ENCODE measurements around the gene ITGB5. TPM values are rescaled to one million over a fixed set of nuclear protein-coding genes. Genes with fewer than 3 reads are reported as not detected.

ITGB5 gene
- total and polyA plus RNA-seq, 5 experiments from 2014 or later, result 0.27 to 2.8 (median 0.94) TPM; not detected in 1

DNA sequence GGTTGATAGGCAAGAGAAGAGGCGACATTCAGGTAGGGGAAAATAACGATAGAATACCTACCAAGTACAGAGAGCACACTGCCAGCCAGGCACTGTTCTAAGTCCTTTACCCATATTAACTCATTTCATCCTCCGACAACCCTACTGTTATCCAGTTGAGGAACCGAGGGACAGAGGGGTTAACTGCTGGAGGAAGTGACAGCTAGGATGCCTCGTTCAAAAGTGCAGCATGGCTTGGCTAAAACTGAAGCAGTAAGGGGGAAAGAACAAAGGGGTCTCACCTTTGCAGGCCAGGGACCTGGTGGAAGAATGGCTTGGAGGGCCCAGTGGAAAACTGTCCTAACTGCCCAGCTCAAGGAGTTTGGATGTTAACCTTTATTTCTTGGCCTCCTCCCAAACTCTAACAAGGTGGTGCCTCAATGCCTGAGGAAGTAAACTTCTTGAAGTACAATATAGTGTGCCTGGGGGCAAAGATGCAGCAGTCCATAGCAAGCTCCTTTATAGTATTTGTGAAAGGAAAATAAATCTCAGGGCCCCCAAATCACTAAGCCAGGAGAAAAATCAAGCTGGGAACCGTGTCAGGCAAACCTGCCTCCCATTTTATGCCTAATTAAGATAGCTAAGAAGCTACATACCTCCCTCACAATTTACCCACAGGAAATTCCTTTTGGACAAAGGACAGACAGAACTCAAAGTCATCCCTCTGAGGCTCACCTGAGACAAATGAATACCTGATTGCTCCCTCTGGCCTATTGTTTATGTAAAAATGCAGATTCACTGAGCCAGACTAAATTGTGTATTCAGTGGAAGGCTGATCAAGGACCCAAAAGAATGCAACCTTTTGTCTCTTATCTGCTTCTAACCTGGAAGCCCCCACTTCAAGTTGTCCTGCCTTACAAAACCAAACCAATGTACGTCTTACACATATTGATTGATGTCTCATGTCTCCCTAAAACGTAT is 1.6 kb upstream of the ITGB5 start:
- POLR2A ChIA-PET, result no interaction called here
- peaks cover 0 to 5% (median 0%) of the 10 kb centered on the region in 3 donors for H3K36me3 Mint-ChIP-seq
- no peak for DNase-seq
- ATAC-seq, result no peak
- no peaks in the 10 kb centered on the region for H3K9me3 Mint-ChIP-seq
- no peak overlapping the region for H3K27ac Mint-ChIP-seq
- H3K4me3 Mint-ChIP-seq, result peak overlapping the region; percentile 54 to 83 (median 73)
- H3K4me1 Mint-ChIP-seq, result peaks cover 3 to 15% (median 8%) of the 10 kb centered on the region in 4 donors
- H3K27me3 Mint-ChIP-seq, result peaks cover 22 to 56% (median 42%) of the 10 kb centered on the region in 5 donors

DNA sequence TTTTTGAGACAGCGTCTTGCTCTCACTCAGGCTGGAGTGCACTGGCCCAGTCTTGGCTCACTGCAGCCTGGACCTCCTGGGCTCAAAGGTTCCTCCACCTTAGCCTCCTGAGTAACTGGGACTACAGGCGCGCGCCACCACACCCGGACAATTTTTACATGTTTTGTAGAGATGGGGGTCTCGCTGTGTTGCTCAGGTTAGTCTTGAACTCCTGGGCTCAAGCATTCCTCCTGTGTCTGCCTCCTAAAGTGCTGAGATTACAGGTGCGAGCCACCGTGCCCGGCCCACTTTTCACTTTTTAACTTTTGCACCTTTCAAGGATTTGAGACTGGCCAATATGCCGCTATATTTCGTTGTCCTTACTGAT is 750 bp upstream of the ITGB5 start:
- no peak for DNase-seq
- ATAC-seq, result no peak
- peaks cover 3 to 15% (median 8%) of the 10 kb centered on the region in 4 donors for H3K4me1 Mint-ChIP-seq
- POLR2A ChIA-PET, result no interaction called here
- peaks cover 24 to 64% (median 44%) of the 10 kb centered on the region in 5 donors for H3K27me3 Mint-ChIP-seq
- no peak overlapping the region for H3K27ac Mint-ChIP-seq
- peaks cover 0 to 5% (median 0%) of the 10 kb centered on the region in 3 donors for H3K36me3 Mint-ChIP-seq
- no peaks in the 10 kb centered on the region for H3K9me3 Mint-ChIP-seq
- H3K4me3 Mint-ChIP-seq, result peak overlapping the region; percentile 54 to 83 (median 73)

DNA sequence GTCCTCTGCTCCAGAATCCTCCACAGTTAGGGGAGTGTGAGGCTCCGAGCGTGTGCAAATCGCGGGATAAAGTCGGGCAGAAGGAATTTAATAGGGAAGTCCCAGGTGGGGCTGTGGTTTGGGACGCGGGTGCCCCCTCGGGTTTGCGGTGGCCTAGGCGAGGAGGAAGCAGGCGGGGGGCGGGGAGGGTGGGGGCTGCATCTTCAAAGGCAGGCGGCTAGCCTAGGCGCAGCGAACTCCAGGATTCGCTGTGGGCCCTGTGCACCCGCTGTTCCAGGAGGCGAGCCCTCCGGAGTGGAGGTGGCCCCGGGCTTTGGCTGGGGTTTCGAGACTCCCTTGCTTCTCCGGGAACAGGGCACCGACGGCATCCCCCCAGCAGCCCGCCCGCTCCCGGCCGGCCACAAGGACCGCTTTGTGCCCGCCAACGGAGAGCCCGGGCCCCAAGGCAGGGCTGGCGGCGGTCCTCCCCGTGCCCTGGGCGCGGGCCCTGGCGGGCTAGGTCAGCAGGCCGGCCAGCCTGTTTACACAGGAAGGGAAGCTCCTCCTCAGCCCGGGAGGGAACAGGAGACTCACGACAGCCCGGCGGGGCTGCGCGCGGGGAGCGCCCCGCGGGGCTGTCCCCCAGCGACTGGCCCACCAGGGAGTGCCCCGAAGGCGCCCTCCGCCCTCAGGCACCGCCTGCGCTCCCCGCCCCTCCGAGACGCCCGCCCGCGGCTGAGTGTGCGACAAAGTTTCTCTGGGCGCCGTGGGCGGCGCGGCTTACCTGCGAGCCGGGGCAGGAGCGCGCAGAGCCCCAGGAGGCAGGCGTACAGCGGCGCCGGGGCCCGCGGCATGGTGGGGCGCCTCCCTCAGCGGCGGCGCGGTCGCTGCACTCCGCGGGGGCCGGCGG is 753 bp downstream of the ITGB5 start:
- peaks cover 3 to 15% (median 8%) of the 10 kb centered on the region in 4 donors for H3K4me1 Mint-ChIP-seq
- POLR2A ChIA-PET, result no interaction called here
- H3K27me3 Mint-ChIP-seq, result peaks cover 31 to 78% (median 51%) of the 10 kb centered on the region in 5 donors

DNA sequence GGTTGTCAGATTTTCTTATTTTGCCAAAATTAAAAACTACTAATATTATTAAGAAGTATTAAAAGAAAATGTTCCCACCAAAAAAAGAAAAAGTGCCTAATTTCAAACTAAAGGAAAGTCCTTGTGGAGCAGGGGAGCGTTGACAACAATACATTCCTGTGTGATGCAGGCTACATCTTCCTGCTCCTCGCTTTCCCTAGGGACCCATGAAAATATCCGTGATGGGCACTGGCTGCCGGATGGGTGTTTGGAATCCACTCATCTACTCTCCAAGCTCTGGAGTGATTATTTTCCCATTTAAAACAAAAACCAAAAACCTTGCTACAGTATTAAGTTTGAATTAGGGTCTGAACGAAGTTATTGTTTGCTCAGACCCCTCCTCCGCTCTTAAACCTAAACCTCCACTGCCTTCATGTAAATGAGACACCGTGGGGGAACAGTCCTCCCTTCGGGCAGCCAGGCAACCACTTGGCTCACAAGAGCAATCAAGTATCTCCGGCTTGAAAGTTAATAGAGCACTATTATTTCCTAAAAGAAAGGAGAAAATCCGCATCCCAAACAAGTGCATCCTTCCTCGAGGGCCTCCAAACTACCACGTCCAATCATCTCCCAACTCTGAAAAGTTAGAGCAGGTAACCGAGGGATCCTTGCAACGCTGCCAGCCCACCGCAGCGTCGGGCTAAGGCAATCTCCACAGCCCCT is 1.5 kb downstream of the ITGB5 start:
- peaks cover 0 to 3% (median 0%) of the 10 kb centered on the region in 3 donors for H3K36me3 Mint-ChIP-seq
- H3K27ac Mint-ChIP-seq, result peak overlapping the region in 1 of 10 donors; percentile 56
- DNase-seq (no peak), ATAC-seq (no peak)
- H3K27me3 Mint-ChIP-seq, result peaks cover 29 to 71% (median 51%) of the 10 kb centered on the region in 5 donors
- POLR2A ChIA-PET, result no interaction called here
- peak overlapping the region; percentile 52 to 88 (median 70) for H3K4me3 Mint-ChIP-seq
- H3K4me1 Mint-ChIP-seq, result peaks cover 3 to 15% (median 8%) of the 10 kb centered on the region in 4 donors
- H3K9me3 Mint-ChIP-seq, result no peaks in the 10 kb centered on the region

More for the DNA sequence above, 753 bp downstream of the ITGB5 start:
- DNase-seq, result peak in 3 of 10 donors; percentile 5 to 29 (median 28)
- Mint-ChIP-seq H3K36me3 (peaks cover 0 to 3% (median 0%) of the 10 kb centered on the region in 3 donors), H3K9me3 (no peaks in the 10 kb centered on the region), H3K4me3 (peak overlapping the region; percentile 52 to 88 (median 70)), H3K27ac (peak overlapping the region in 1 of 10 donors; percentile 56)
- peak; percentile 71 to 76 for ATAC-seq

DNA sequence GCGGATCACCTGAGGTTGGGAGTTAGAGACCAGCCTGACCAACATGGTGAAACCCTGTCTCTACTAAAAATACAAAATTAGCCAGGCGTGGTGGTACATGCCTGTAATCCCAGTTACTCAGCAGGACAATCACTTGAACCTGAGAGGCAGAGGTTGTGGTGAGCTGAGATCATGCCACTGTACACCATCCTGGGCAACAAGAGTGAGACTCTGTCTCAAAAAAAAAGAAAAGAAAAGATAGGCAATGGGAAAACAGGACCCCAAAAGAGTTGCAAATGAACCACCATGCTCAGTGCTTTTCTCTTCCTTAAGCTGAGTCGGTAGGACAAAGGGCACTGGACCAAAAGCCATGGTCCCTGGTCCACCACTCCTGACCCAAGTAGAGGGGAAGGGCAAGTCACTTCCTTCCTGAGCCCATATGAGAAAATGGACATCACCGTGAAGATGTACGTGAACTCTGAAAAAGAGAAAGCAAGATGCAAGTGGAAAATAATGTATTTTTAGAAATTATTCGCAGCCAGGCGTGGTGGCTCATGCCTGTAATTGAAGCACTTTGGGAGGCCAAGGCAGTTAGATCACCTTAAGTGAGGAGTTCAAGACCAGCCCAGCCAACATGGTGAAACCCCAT is 2.6 kb downstream of the ITGB5 start:
- DNase-seq (no peak), ATAC-seq (no peak)
- Mint-ChIP-seq H3K4me1 (peaks cover 3 to 15% (median 8%) of the 10 kb centered on the region in 4 donors), H3K27me3 (peaks cover 26 to 61% (median 48%) of the 10 kb centered on the region in 5 donors), H3K9me3 (no peaks in the 10 kb centered on the region), H3K36me3 (peaks cover 0 to 3% (median 0%) of the 10 kb centered on the region in 3 donors), H3K27ac (no peak overlapping the region), H3K4me3 (peak overlapping the region in 5 of 10 donors; percentile 14 to 69 (median 45))
- POLR2A ChIA-PET, result no interaction called here

DNA sequence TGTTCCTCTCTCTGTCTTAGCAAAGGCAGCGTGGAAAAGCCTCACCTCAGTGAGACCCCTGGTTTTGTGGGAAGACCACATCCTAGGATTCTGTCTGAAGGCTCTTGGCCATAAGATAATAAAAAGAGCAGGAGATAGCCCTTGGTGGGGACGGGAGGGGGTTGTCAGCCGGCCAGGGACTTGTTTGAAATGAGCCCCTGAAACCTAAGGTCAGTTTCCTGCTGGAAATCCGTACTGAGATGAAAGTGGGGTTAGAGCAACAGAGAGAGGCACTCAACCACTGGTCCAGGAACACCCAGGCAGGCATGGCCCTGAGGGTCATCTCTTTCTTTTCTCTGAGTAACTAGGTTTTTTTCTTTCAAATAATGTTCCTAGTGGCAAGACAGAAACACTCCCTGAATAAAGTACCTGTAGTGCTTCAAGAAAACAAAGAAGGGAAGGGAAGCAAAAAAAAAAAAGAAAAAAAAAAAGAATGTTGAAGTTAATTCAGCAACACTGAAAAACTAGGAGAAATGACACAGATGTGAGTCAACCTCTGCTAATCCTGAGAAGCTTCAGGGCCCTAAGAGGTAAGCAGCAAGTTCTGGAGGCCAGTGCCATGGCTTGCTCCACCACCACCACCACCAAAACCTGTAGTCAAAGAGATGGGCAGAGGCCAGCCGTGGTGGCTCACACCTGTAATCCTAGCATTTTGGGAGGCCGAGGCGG is 3.2 kb downstream of the ITGB5 start:
- POLR2A ChIA-PET, result no interaction called here
- H3K4me1 Mint-ChIP-seq, result peaks cover 6 to 20% (median 13%) of the 10 kb centered on the region in 4 donors
- no peaks in the 10 kb centered on the region for H3K9me3 Mint-ChIP-seq
- peaks cover 0 to 3% (median 0%) of the 10 kb centered on the region in 3 donors for H3K36me3 Mint-ChIP-seq
- DNase-seq, result no peak
- H3K27me3 Mint-ChIP-seq, result peaks cover 26 to 60% (median 47%) of the 10 kb centered on the region in 5 donors
- ATAC-seq, result no peak
- H3K27ac Mint-ChIP-seq, result no peak overlapping the region
- H3K4me3 Mint-ChIP-seq, result peak overlapping the region in 1 of 10 donors; percentile 68

DNA sequence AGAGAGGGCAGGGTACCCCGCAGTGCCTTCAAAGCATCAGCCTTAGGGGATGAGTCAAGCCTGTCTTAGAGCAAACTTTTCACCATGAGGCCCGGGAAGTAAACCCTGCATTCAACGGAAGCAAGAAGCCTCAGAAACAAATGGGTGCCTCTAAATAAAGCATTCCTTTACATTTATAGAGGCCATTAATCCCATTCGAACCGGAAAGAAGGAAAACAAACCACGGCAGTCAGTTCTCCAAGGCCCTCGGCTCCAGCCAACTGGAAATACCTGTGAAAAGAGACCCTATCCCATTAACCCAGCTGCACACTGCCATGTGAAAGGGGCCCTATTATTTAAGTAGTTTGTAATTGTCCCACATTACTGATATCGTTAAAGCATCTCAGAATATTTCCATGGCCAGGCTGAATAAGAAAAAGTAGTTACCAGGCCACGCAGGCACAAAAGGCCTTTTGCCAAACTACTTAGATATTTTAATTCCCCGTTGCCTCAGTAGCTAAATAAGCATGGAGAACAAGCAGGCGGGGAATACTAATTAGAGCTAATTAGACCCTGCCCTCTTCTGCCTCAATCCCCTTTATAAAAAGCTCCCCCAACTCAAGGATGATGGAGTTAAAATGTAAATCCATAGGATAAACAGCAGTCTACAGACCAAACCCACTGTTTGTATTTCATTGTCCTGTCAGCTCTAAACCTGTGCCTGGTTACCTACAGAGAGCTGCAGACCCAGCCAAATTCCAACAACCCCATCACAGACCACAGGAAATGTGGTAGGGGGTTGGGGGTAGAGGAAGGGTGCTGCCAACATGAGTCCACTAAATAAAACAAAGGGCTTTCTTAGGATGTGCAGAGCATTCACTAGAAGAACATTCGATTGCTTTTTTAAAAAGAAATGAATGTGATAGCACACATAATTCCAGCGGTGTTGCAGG is 4.1 kb downstream of the ITGB5 start:
- H3K4me3 Mint-ChIP-seq, result no peak overlapping the region
- no peak for ATAC-seq
- H3K4me1 Mint-ChIP-seq, result peaks cover 8 to 23% (median 16%) of the 10 kb centered on the region in 4 donors
- POLR2A ChIA-PET, result no interaction called here
- peaks cover 0 to under 1% (median 0%) of the 10 kb centered on the region in 3 donors for H3K36me3 Mint-ChIP-seq
- no peaks in the 10 kb centered on the region for H3K9me3 Mint-ChIP-seq
- H3K27me3 Mint-ChIP-seq, result peaks cover 20 to 56% (median 42%) of the 10 kb centered on the region in 5 donors
- no peak overlapping the region for H3K27ac Mint-ChIP-seq
- DNase-seq, result no peak

DNA sequence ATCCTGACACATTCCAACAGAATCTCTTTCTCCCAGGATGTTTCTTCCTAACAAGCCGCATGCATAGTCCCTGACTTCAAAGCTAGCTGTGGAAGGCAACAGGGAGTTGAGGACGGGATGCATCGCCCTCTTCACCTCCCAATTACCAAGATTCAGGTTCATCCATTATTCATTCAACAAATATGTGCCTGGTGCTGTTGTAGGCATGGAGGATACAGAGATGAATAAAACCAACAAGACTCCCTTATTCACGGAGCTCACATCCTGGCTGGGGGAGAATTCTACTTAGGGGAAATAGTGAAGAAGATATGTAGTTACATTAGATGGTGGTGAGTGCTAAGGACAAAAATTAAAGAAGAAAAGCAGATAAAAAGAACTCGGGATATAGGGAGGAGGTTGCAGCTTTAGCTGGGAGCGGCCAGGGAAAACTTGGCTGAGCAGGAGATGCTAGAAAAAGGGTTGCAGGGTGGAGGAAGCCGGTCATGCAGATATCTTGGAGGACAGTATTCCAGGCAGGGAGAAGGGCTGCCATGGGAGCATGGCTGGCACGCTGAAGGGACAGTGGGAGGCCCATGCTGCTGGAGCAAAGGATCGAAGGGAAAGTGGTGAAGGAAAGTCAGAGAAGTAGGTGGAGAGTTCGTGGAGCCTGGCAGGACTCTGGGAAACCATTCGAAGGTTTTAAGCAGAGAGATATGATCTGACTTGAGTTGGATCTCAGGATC is 5.0 kb downstream of the ITGB5 start:
- Mint-ChIP-seq H3K27ac (peak overlapping the region in 1 of 10 donors; percentile 34), H3K27me3 (peaks cover 18 to 52% (median 38%) of the 10 kb centered on the region in 5 donors), H3K4me1 (peaks cover 8 to 20% (median 15%) of the 10 kb centered on the region in 4 donors), H3K4me3 (no peak overlapping the region), H3K36me3 (no peaks in the 10 kb centered on the region), H3K9me3 (no peaks in the 10 kb centered on the region)
- no peak for ATAC-seq
- DNase-seq, result no peak
- POLR2A ChIA-PET, result no interaction called here

DNA sequence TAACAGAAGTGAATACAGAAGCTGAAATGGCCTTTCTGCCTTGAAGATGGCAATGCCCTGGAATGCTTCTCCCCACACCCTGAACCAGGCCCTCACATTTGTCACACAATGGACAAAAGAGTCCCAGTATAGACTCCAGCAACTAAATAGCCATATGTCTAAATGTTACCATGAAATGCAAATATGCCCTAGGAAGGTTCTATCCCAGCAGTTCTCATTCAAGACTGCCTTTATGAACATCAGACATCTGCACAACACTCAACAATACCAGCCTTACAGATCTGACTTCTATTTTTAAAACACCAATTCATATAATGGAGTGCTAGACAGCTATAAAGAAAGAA is 7.9 kb downstream of the ITGB5 start:
- POLR2A ChIA-PET, result no interaction called here
- H3K36me3 Mint-ChIP-seq, result no peaks in the 10 kb centered on the region
- ATAC-seq (no peak), DNase-seq (no peak)
- H3K9me3 Mint-ChIP-seq, result no peaks in the 10 kb centered on the region
- H3K4me1 Mint-ChIP-seq, result peaks cover 5 to 12% (median 10%) of the 10 kb centered on the region in 4 donors
- H3K27ac Mint-ChIP-seq, result peak overlapping the region in 2 of 10 donors; percentile 19 to 23
- H3K4me3 Mint-ChIP-seq, result no peak overlapping the region
- peaks cover 13 to 38% (median 25%) of the 10 kb centered on the region in 5 donors for H3K27me3 Mint-ChIP-seq

All from naive thymus-derived CD8-positive, alpha-beta T cell (primary cell).